ENCODE data around the gene ZSCAN31. TPM values are rescaled to one million over a fixed set of nuclear protein-coding genes. Genes with fewer than 3 reads are reported as not detected.
"Not testable (repeated sequence)": the region's sequence is repeated elsewhere in the genome, so short reads cannot be mapped to it uniquely, and the experiment has no call there.

The ZSCAN31 gene
- total RNA-seq, 1 donor from 2014 or later, result 0.79 TPM

GRCh38 chr6:28322661-28323060 lies 13.3 kb downstream of the ZSCAN31 start:
- no peak for DNase-seq
- H3K4me1 Mint-ChIP-seq, result no peaks in the 10 kb centered on the region

DNA sequence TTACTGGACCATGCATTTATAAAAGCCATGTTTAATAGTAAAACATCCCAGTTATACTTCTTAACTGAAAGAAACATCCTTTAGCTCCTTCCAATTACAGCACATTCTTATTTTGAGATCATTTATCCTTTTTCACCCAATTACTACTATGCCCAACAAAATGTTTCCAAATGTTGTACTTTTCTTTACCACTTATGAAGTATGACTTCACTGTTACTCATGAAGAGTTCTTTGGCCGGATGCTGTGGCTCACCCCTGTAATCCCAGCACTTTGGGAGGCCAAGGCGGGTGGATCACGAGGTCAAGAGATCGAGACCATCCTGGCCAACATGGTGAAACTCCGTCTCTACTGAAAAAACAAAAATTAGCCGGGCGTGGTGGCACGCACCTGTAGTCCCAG lies 18.1 kb downstream of the ZSCAN31 start:
- DNase-seq; H3K4me1 Mint-ChIP-seq; H3K36me3 Mint-ChIP-seq (ENCODE audit: low read depth); H3K4me3 Mint-ChIP-seq; H3K27ac Mint-ChIP-seq; intact Hi-C loops (cut with micrococcal nuclease); H3K27me3 Mint-ChIP-seq: not testable (repeated sequence)
- peaks cover 11% of the 10 kb centered on the region for H3K9me3 Mint-ChIP-seq

More at GRCh38 chr6:28322661-28323060, 13.3 kb downstream of the ZSCAN31 start:
- no peak overlapping the region for H3K27ac Mint-ChIP-seq
- peaks cover 3% of the 10 kb centered on the region for H3K27me3 Mint-ChIP-seq
- H3K36me3 Mint-ChIP-seq (ENCODE audit: low read depth), result peaks cover 7% of the 10 kb centered on the region
- peaks cover 28% of the 10 kb centered on the region for H3K9me3 Mint-ChIP-seq
- H3K4me3 Mint-ChIP-seq, result no peak overlapping the region
- intact Hi-C loops (cut with micrococcal nuclease), result no loop called here

DNA sequence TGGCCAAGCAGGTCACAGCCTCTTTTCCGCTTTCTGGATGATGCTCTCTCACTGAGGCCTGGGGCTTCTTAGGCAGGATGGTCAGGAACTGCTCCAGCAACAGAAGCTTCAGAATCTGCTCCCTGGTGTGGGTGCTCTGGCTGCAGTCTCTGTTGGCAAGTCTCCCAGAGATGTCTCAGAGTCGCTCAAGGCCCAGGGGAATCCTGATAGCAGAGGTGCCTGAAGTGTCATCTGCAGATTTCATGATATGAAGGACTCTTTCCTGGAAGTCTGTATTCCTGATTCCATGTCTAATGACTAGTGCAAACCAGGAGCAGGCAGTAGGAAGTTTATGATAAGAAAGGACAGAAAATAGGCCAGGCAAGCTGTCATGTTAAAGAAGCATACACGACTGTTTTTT lies 20.3 kb downstream of the ZSCAN31 start:
- Mint-ChIP-seq H3K4me1 (no peaks in the 10 kb centered on the region), H3K27me3 (peaks cover 10% of the 10 kb centered on the region), H3K36me3 (ENCODE audit: low read depth) (no peaks in the 10 kb centered on the region), H3K4me3 (no peak overlapping the region), H3K27ac (no peak overlapping the region), H3K9me3 (no peaks in the 10 kb centered on the region)
- intact Hi-C loops (cut with micrococcal nuclease), result no loop called here
- DNase-seq, result no peak

DNA sequence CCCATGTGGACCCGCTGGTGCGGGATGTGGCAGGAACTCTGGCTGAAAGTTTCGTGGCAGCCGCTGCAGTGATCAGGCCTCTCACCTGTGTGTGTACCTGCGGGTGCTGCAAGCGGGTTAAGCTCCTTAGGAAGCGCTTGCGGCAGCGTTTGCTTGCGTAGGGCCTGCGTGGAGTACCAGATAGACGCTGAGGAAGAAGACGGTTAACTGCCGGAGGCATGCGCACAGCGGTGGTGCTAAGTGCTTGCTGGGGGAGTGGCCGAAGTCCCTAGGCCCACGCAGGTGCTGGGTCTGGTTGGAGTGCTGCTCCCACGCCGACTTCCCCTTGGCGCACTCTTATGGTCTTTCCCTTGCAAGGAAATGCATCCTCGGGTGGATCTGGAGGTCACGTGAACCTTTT lies 23.0 kb downstream of the ZSCAN31 start:
- Mint-ChIP-seq H3K27ac (no peak overlapping the region), H3K9me3 (peaks cover 7% of the 10 kb centered on the region), H3K27me3 (peaks cover 29% of the 10 kb centered on the region), H3K4me3 (no peak overlapping the region), H3K36me3 (ENCODE audit: low read depth) (no peaks in the 10 kb centered on the region), H3K4me1 (no peaks in the 10 kb centered on the region)
- intact Hi-C loops (cut with micrococcal nuclease), result no loop called here
- DNase-seq, result no peak

DNA sequence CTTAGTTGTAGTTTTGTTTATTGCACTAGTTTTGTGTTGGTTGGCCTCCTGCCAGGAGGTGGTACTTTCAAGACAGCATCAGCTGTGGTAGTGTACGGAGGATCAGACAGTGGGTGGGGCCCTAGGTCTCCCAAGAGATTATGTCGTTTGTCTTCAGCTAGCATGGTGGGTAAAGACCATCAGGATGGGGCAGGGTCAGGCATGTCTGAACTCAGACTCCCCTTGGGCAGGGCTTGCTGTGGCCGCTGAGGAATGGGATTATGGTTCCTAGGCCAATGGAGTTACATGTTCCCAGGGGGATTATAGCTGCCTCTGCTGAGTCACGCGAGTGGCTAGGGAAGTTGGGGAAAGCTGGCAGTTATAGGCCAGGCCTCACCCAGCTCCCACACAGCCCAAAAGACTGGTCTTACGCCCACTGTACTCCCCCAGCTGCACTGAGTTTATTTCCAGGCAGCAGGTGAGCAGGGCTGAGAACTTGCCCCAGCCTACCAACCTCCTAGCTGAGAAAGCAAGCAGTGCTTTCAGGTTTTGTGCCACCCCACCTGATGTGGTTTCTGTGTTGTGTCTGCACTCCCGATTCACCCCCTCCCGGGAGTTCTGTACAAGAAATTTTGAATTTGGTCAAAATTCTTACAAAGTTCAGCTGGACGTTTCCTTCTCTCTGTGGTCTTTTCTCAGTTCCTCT lies 24.7 kb downstream of the ZSCAN31 start:
- DNase-seq, result no peak
- Mint-ChIP-seq H3K9me3 (peaks cover 7% of the 10 kb centered on the region), H3K27me3 (peaks cover 25% of the 10 kb centered on the region), H3K27ac (no peak overlapping the region), H3K4me3 (no peak overlapping the region), H3K36me3 (ENCODE audit: low read depth) (no peaks in the 10 kb centered on the region), H3K4me1 (no peaks in the 10 kb centered on the region)
- intact Hi-C loops (cut with micrococcal nuclease), result no loop called here

GRCh38 chr6:28306363-28306762 lies 29.6 kb downstream of the ZSCAN31 start:
- DNase-seq; H3K4me1 Mint-ChIP-seq; H3K27ac Mint-ChIP-seq; H3K9me3 Mint-ChIP-seq; intact Hi-C loops (cut with micrococcal nuclease); H3K4me3 Mint-ChIP-seq; H3K36me3 Mint-ChIP-seq (ENCODE audit: low read depth): not testable (repeated sequence)
- H3K27me3 Mint-ChIP-seq, result peaks cover 23% of the 10 kb centered on the region

- peaks cover 6% of the 10 kb centered on the region for H3K27me3 Mint-ChIP-seq
- H3K36me3 Mint-ChIP-seq (ENCODE audit: low read depth), result no peaks in the 10 kb centered on the region
- H3K27ac Mint-ChIP-seq, result no peak overlapping the region
- H3K4me3 Mint-ChIP-seq, result no peak overlapping the region
- no peak for DNase-seq
- H3K9me3 Mint-ChIP-seq, result peaks cover 5% of the 10 kb centered on the region
- H3K4me1 Mint-ChIP-seq, result peaks cover 9% of the 10 kb centered on the region
- intact Hi-C loops (cut with micrococcal nuclease), result no loop called here
These were observed 32.4 kb downstream of the ZSCAN31 start for GRCh38 chr6:28303570-28303969.

DNA sequence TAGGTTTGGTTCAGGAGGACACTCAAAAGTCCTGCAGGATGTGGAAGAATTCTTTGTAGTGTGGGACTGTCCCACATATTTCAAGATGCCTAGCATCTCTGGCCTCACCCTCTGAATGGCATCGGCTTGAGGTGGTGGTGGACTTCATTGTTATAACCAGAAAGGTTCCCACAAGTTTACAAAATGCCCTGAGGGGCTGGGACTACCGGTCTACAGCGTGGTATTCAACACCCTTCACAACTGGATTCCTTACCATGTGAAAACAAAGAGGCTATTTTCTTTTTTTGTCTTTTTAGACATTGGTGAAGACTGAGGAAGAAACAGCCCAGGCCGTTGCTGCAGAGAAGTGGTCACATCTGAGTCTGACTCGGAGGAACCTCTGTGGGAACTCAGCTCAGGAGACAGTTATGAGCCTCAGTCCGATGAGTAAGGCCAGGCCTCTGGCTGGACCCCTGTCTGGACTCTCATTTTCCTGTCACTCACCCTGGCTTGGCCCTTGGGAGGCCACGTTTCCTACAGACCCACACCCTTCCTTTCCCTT lies 39.4 kb downstream of the ZSCAN31 start:
- no peak overlapping the region for H3K27ac Mint-ChIP-seq
- no peak for DNase-seq
- H3K4me3 Mint-ChIP-seq, result no peak overlapping the region

GRCh38 chr6:28295326-28295725 lies 40.6 kb downstream of the ZSCAN31 start:
- Mint-ChIP-seq H3K4me1 (no peaks in the 10 kb centered on the region), H3K36me3 (ENCODE audit: low read depth) (peaks cover 2% of the 10 kb centered on the region), H3K9me3 (no peaks in the 10 kb centered on the region), H3K4me3 (no peak overlapping the region), H3K27ac (no peak overlapping the region), H3K27me3 (no peaks in the 10 kb centered on the region)
- intact Hi-C loops (cut with micrococcal nuclease), result no loop called here
- DNase-seq, result no peak

More for the DNA sequence above, 39.4 kb downstream of the ZSCAN31 start:
- no peaks in the 10 kb centered on the region for H3K4me1 Mint-ChIP-seq
- no peaks in the 10 kb centered on the region for H3K27me3 Mint-ChIP-seq
- no peaks in the 10 kb centered on the region for H3K9me3 Mint-ChIP-seq
- intact Hi-C loops (cut with micrococcal nuclease), result no loop called here
- no peaks in the 10 kb centered on the region for H3K36me3 Mint-ChIP-seq (ENCODE audit: low read depth)

- Mint-ChIP-seq H3K4me1 (no peaks in the 10 kb centered on the region), H3K27me3 (no peaks in the 10 kb centered on the region), H3K9me3 (no peaks in the 10 kb centered on the region), H3K27ac (no peak overlapping the region), H3K4me3 (no peak overlapping the region), H3K36me3 (ENCODE audit: low read depth) (peaks cover 15% of the 10 kb centered on the region)
- no peak for DNase-seq
- intact Hi-C loops (cut with micrococcal nuclease), result no loop called here
These were observed 44.4 kb downstream of the ZSCAN31 start for GRCh38 chr6:28291573-28291972.

DNA sequence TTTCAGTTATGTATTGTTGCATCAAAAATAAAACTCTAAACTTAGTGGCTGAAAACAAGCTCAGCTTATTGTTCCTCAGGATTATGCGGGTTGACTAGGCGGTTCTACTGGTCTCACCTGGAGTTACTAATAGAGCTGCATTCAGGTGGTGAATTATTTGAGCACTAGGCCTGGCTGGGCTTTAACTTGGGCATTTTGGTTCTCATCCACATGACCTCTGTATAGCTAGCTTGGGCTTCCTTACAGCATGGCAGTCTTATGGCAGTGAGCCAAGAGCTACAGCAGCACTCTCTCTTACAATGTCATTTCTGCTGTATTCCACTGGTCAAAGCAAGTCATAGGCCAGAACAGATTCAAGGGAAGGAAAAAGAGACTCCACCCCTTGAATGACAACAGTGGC lies 53.0 kb downstream of the ZSCAN31 start:
- intact Hi-C loops (cut with micrococcal nuclease), result no loop called here
- no peak for DNase-seq
- Mint-ChIP-seq H3K27ac (no peak overlapping the region), H3K4me1 (peaks cover 13% of the 10 kb centered on the region), H3K4me3 (no peak overlapping the region), H3K36me3 (ENCODE audit: low read depth) (peaks cover 16% of the 10 kb centered on the region), H3K27me3 (peaks cover 2% of the 10 kb centered on the region), H3K9me3 (no peaks in the 10 kb centered on the region)

- peaks cover 13% of the 10 kb centered on the region for H3K4me1 Mint-ChIP-seq
- H3K36me3 Mint-ChIP-seq (ENCODE audit: low read depth), result peaks cover 17% of the 10 kb centered on the region
- H3K27me3 Mint-ChIP-seq, result peaks cover 2% of the 10 kb centered on the region
- no peak within 1 kb of the TSS for H3K27ac Mint-ChIP-seq
- peak; percentile 86 for DNase-seq
- peak within 1 kb of the TSS; percentile 88 for H3K4me3 Mint-ChIP-seq
- H3K9me3 Mint-ChIP-seq, result no peaks in the 10 kb centered on the region
- intact Hi-C loops (cut with micrococcal nuclease), result loop anchor here (1.0 to 2.0 kb wide), 2 partner anchors 15 to 29 kb away; partner anchors contain the start of genes ZKSCAN4 and ZSCAN26
These were observed 54.5 kb downstream of the ZSCAN31 start, which contains the start of gene PGBD1 for GRCh38 chr6:28281288-28282064. Gene PGBD1, plus strand, starts transcription at chr6:28281572. Its CDS starts 2,242 bp downstream, at chr6:28283814.

DNA sequence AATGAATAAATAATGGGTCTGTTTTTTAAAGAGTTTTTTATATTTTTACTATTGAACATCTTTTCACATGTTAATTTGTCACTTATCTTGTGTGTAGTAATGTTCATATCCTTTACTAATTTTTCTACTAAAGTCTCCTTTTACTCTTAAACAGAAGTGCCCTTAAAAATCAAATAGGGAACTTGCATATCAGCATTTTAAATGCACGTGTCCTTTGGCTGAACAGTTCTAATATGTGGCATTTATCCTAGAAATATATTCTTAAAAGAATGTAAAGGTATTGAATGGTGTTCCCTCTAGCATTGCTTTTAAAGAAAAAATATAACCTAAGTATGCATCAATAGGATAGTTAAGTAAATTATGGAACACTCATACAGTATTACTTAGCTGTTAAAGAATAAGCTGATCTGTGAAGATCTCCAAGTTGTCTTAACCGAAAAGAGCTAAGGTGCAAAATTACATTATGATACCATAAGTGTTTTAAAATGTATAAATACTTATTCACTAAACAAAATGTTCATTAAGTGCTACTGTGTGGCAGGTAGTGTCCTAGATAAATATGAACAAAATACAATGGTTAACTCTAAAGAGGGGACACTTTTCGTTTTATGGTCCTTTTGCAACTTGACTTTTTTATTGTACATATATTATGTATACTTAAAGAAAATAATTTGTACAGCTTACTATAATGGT lies 55.2 kb downstream of the ZSCAN31 start:
- Mint-ChIP-seq H3K27me3 (peaks cover 2% of the 10 kb centered on the region), H3K27ac (no peak overlapping the region), H3K4me1 (peaks cover 13% of the 10 kb centered on the region), H3K4me3 (peak overlapping the region; percentile 88), H3K9me3 (no peaks in the 10 kb centered on the region), H3K36me3 (ENCODE audit: low read depth) (peaks cover 23% of the 10 kb centered on the region)
- DNase-seq, result no peak
- intact Hi-C loops (cut with micrococcal nuclease), result loop anchor here (1.0 to 2.0 kb wide), 2 partner anchors 14 to 28 kb away; partner anchors contain the start of genes ZKSCAN4 and ZSCAN26
